ENCODE data around the gene FERMT2.

GRCh38 chr14:52936437-52936836 lies 14.4 kb downstream of the FERMT2 start:
- TF ChIP-seq, protein P1, sequence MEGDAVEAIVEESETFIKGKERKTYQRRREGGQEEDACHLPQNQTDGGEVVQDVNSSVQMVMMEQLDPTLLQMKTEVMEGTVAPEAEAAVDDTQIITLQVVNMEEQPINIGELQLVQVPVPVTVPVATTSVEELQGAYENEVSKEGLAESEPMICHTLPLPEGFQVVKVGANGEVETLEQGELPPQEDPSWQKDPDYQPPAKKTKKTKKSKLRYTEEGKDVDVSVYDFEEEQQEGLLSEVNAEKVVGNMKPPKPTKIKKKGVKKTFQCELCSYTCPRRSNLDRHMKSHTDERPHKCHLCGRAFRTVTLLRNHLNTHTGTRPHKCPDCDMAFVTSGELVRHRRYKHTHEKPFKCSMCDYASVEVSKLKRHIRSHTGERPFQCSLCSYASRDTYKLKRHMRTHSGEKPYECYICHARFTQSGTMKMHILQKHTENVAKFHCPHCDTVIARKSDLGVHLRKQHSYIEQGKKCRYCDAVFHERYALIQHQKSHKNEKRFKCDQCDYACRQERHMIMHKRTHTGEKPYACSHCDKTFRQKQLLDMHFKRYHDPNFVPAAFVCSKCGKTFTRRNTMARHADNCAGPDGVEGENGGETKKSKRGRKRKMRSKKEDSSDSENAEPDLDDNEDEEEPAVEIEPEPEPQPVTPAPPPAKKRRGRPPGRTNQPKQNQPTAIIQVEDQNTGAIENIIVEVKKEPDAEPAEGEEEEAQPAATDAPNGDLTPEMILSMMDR (IDR thresholded peaks at IDR 0.05): no peak
- TF ChIP-seq POLR2A (IDR thresholded peaks at IDR 0.05): no peak

Measured in testis (tissue), 2 donors.